Regular cardiac myocyte (primary cell): ENCODE results near the gene MGA. TPM values are rescaled to one million over a fixed set of nuclear protein-coding genes. Genes with fewer than 3 reads are reported as not detected.

Experiments used
- total RNA-seq: library from RNA; depleted of rRNA; stranded (reverse); fragments of >200 nt; gene quantifications from 2 replicates; pipeline ENCODE4 v1.2.3, GENCODE V29; 2014

Gene MGA
- total RNA-seq, result 31.2 and 48.2 TPM in 2 replicates

GRCh38 chr15:41660235-41661077 is at the start of gene MGA:
TSS of gene MGA (plus strand) at chr15:41660405.

DNA sequence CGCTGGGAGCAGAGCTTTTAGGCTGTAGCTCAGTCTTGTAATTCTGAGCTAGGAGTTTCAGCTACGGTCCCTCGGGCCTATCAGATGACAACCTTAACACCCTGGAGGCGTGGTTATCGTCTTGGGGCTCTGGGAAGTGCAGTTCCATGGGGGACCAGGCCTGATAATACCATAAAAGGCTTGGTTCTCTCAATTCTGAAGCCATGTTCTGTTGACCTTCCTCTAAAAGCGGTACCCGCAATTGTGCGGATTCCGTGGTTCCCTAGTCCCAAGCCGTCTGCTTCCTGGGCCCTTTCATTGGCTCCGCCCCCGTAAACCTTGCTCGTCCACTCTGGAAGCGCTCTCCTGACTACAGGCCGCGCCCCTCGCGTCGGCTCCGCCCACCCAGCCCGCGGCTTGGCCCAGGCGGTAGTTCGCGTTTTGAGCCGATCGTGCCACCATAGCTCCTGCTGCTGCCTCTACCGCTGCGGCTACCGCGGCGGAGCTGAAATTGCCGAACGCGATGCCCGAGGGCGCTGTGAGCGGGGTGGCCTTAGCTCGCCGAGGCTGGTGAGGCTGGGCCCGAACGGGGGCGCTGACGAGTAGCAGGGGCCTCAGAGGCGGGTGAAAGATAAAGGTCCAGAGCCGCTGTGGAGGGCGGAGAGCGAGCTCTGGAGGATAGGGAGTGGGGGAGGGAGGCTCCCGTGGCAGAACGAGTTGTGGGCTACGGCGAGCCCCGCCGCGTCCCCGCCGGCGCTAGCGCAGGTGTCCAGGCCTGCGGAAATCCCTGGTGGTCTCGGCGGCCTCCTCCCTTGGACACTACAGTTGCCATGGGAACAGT is 114.1 kb downstream of the MGA start, which contains the start of gene MAPKBP1:
MAPKBP1 (plus strand) TSS at position 423 of the 820 bp plus-strand sequence. CDS start 792 bp downstream, outside the sequence.

Other genes starting within 250 kb of the MGA start
- 10.7 and 18.4 TPM in 2 replicates for gene RTF1, start 243.3 kb upstream of the MGA start, total RNA-seq
- gene ITPKA, start 166.5 kb upstream of the MGA start, total RNA-seq, result 0.28 and 1.2 TPM in 2 replicates
- gene LTK, start 146.6 kb upstream of the MGA start, total RNA-seq, result under 0.01 and 0.19 TPM in 2 replicates
- gene RPAP1, start 116.1 kb upstream of the MGA start, total RNA-seq, result 52.0 and 53.6 TPM in 2 replicates
- gene TYRO3, start 101.2 kb upstream of the MGA start, total RNA-seq, result 3.4 and 5.9 TPM in 2 replicates
- 14.1 and 16.1 TPM in 2 replicates for gene MAPKBP1, start 114.1 kb downstream of the MGA start, total RNA-seq
- 3.4 and 3.5 TPM in 2 replicates for gene JMJD7, start 167.7 kb downstream of the MGA start, total RNA-seq
- gene PLA2G4B, start 178.4 kb downstream of the MGA start, total RNA-seq, result 0.38 and 0.85 TPM in 2 replicates
- 0.28 and 0.38 TPM in 2 replicates for gene SPTBN5, start 233.6 kb downstream of the MGA start, total RNA-seq